Osteocyte (in vitro differentiated cells): Measurements from ENCODE around the gene FAM149A. TPM values are rescaled to one million over a fixed set of nuclear protein-coding genes. Genes with fewer than 3 reads are reported as not detected.
A peak's percentile ranks its signal among the peaks of the same experiment; 100 is the strongest.

Experiments used
- DNase-seq: peaks from one replicate; pipeline ENCODE4 v3.0.0; 2021; ENCODE audit warnings: mixed read lengths; ENCODE audit not compliant: unreplicated experiment; ENCODE audit errors: extremely low spot score
- H3K27ac Mint-ChIP-seq: one replicate; pipeline ENCODE4 v1.8.0; 2021; ENCODE audit warnings: mild to moderate bottlenecking, mixed read lengths; ENCODE audit not compliant: unreplicated experiment
- H3K27me3 Mint-ChIP-seq: one replicate; pipeline ENCODE4 v1.8.0; 2021; ENCODE audit warnings: mixed read lengths; ENCODE audit not compliant: unreplicated experiment
- H3K36me3 Mint-ChIP-seq: one replicate; pipeline ENCODE4 v1.8.0; 2021; ENCODE audit warnings: mixed read lengths; ENCODE audit not compliant: unreplicated experiment
- H3K4me1 Mint-ChIP-seq: one replicate; pipeline ENCODE4 v1.8.0; 2021; ENCODE audit warnings: mixed read lengths; ENCODE audit not compliant: unreplicated experiment
- H3K4me3 Mint-ChIP-seq: one replicate; pipeline ENCODE4 v1.8.0; 2021; ENCODE audit warnings: mild to moderate bottlenecking, moderate library complexity, mixed read lengths; ENCODE audit not compliant: unreplicated experiment
- H3K9me3 Mint-ChIP-seq: one replicate; pipeline ENCODE4 v1.8.0; 2021; ENCODE audit warnings: mixed read lengths; ENCODE audit not compliant: unreplicated experiment
- CTCF ChIP-seq: fragments of 200-600 bp; sonication (generic); IDR thresholded peaks from 2 replicates; pipeline ENCODE4 v1.5.0; 2021; ENCODE audit warnings: antibody characterized with exemption, mild to moderate bottlenecking, moderate library complexity
- total RNA-seq: library from RNA; stranded (reverse); gene quantifications from 2 replicates; pipeline ENCODE4 v1.2.1, GENCODE V29; 2021

Gene FAM149A
- total RNA-seq, 1 donor from 2014 or later: 2.3 TPM

- Mint-ChIP-seq H3K27ac (no peak overlapping the region), H3K9me3 (no peaks in the 10 kb centered on the region), H3K27me3 (peaks cover 6% of the 10 kb centered on the region), H3K36me3 (no peaks in the 10 kb centered on the region), H3K4me3 (no peak overlapping the region), H3K4me1 (peaks cover 10% of the 10 kb centered on the region)
- DNase-seq: no peak
- TF ChIP-seq CTCF: peak; percentile 45
These were observed 28.2 kb downstream of the FAM149A start for GRCh38 chr4:186132577-186133242.

DNA sequence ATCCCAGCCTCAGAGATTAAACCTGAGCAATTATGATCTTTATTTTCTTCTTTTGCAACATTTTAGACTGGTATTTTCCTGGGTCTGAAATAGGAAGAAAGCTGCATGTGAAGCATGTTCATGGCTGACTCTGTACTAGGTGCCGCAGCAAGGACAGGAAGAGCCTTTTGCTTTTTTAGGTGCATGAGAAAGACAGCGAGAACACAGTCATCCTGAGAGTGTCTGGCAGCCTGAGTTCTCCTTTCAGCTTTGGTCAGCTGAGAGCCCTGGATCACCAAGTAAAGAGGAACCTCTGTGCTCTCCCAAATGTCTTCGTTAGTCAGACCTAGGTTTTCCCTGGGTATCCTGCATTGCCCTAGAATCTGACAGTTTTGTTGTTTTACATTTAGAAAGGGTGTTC is 29.8 kb downstream of the FAM149A start:
- H3K36me3 Mint-ChIP-seq: no peaks in the 10 kb centered on the region
- no peak overlapping the region for H3K27ac Mint-ChIP-seq
- DNase-seq: no peak
- H3K4me1 Mint-ChIP-seq: peaks cover 10% of the 10 kb centered on the region
- H3K4me3 Mint-ChIP-seq: no peak overlapping the region
- no peaks in the 10 kb centered on the region for H3K9me3 Mint-ChIP-seq
- no peak for TF ChIP-seq CTCF
- H3K27me3 Mint-ChIP-seq: peaks cover 5% of the 10 kb centered on the region

DNA sequence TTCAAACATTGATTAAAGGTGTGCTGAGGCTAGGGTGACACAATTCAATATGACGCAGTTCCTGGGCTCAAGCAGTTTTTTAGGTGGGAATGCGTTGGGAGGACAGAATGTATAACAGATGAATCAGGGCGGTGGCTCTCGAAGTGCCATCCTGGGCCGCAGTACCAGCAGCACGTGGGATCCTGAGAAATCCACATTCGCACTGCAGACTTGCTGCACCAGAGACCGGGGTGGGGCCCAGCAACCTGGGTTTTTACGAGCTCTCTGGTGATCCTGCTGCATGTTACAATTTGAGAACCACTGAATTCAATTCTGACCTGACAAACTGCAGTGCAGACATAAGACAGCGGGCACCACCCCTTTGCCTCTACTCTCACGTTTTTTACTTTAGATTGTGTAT is 30.4 kb downstream of the FAM149A start:
- TF ChIP-seq CTCF: no peak
- Mint-ChIP-seq H3K4me1 (peaks cover 10% of the 10 kb centered on the region), H3K36me3 (no peaks in the 10 kb centered on the region), H3K9me3 (no peaks in the 10 kb centered on the region), H3K4me3 (no peak overlapping the region), H3K27me3 (peaks cover 5% of the 10 kb centered on the region), H3K27ac (no peak overlapping the region)
- DNase-seq: no peak

GRCh38 chr4:186137196-186137794 is 32.8 kb downstream of the FAM149A start:
- no peak for DNase-seq
- Mint-ChIP-seq H3K27me3 (peaks cover 5% of the 10 kb centered on the region), H3K4me3 (no peak overlapping the region), H3K27ac (no peak overlapping the region), H3K36me3 (no peaks in the 10 kb centered on the region), H3K4me1 (peaks cover 9% of the 10 kb centered on the region), H3K9me3 (no peaks in the 10 kb centered on the region)
- peak; percentile 76 for TF ChIP-seq CTCF

DNA sequence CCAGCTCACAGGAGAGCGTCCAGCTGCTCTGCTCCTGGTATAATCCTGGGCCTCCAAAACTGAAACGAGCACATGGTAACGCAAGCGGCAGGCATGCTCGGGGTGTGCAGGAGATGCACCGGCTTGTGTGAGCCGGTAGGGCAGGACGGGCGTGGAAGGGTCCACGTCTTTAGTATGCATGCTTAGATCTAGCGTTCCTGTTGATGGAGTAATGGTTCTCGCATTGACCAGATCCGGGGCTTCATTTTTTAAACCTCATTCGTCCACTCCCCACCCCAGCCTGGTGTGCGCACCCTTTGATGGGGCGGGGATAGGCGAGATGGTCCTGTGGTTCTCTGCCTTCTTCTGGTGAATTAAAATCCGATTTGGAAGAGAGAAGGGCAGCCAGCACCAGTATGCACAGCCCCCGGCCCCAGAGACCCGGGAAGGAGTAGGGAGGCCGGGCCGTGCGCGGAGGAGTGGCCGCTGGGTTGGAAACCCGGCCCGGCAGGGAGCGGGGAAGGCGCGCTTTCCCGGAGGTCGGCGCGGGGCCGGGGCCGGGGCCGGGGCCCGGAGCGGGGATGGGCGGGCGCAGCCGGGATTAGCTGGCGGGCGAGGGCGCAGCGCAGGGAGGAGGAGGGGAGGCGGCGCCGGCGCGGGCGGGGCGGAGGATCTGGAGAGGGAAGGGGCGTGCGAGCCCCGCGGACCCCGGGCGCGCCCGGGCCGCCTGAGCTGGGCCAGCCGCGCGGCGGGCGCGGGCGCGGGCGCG is 39.9 kb downstream of the FAM149A start:
- peaks cover 8% of the 10 kb centered on the region for H3K27me3 Mint-ChIP-seq
- peak overlapping the region; percentile 32 for H3K27ac Mint-ChIP-seq
- TF ChIP-seq CTCF: peak; percentile 16
- H3K4me3 Mint-ChIP-seq: peak overlapping the region; percentile 81
- no peaks in the 10 kb centered on the region for H3K9me3 Mint-ChIP-seq
- no peaks in the 10 kb centered on the region for H3K36me3 Mint-ChIP-seq
- H3K4me1 Mint-ChIP-seq: peaks cover 12% of the 10 kb centered on the region
- DNase-seq: no peak
